AML-193 (cell line): ENCODE data around the gene DDX39A.

Experiments used
- DNase-seq, 2 experiments: peaks; one replicate each; lab custom pipeline; 2025; lab: John Stamatoyannopoulos, UW

Gene DDX39A

DNA sequence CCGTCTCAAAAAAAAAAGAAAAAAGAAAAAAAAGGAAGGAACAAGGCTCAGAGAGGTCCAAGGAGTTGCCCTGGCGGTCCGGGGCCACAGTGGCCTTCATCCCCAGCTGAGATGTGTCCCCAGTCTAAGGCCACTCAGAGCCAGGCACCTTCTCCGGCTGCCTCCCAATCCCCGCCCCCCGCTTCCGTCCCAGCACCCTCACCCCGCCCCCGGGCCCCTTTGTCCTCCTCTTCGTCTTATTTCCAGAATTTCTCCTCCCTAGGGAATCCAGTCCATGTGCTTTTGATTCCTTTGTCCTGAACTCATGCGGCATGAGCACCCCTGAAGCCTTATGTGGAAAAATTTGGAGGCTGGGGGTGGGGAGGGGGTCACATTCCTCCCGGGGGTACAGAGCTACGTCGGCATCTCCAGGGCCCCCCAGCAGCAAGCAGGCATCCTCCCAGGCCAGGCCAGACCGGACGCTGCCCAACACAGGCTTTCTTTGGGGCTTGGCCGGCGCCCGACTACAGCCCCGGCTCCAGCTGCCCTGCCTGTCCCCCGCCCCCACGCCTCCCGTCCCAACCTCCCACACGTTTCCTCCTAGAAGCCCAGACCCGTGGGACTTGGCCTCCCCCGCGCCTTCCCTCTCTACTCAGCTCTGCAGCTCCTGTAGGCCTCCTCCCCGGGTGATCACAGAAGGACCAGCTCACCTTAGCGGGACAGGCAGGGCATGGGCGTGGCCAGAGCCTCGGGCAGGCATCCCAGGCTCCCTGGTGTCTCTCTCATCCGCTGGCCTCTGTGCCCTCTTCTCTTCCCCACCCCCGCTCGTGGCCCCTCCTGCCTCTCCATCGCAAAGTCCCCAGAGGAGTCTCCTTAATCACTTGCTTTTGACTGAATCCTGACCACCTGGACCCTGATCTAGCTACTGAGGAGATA lies 55.7 kb downstream of the DDX39A start:
- peak in 1 of 2 experiments; percentile 23 for DNase-seq

DNA sequence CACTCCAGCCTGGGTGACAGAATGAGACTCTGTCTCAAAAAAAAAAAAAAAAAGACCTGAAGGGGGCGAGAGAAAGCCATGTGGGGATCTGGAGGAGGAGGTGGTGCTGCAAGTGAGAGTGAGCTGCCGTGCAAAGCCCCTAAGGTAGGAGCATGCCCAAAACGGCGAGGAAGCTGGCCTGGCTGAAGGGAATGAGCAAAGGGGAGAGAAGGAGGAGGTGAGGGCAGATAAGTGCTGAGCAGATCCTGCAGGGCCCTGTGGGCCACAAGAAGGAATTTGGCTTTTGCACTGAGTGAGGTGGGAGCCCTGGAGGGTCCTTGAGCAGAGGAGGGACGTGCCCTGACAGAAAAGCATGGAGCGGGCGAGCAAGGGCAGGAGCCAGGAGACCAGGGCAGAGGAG lies 57.3 kb downstream of the DDX39A start:
- peak in 1 of 2 experiments; percentile 28 for DNase-seq
